ENCODE measurements around the gene DSCAML1.
"Not testable (repeated sequence)": the region's sequence is repeated elsewhere in the genome, so short reads cannot be mapped to it uniquely, and the experiment has no call there.

DSCAML1 gene

DNA sequence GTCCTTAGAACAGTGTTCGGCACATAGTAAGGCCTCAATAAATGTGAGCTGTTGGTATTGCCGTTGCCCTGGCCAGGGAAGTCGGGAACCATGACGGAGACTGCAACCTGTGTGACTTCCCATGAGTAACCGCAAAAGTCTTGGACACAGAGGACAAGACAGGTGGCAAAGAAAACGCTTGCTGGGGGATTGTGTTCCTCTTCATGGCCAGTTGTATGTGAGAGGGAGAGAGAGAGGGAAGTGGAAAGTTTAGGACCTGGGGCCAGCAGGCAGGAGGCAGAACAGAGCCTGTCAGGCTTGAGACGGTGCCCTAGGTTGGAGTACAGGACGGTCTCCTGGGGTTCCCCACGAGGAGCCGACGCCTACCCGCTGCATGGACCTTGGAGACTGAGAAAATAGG, 379.2 kb downstream of the DSCAML1 start:
- DNase-seq, result no peak

DNA sequence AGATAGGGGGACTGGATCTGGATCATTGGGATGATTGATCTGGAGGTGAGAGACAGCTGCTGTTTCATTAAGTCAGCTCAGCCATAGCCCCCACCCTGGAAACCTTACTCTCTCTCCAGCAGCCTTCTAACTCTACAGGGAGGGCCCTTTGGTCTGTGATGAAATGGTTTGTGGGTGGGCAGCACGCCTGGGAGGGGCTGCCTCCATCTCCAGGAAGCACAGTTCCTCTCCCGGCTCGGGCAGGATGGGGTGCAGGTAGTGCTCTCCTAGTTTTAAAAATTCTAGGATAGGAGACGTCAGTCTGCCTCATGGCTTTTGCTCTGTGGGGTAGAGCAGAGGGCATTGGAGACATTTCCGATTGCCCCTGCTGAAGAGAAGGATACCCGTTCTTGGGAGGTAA, 379.7 kb downstream of the DSCAML1 start:
- no peak for DNase-seq

DNA sequence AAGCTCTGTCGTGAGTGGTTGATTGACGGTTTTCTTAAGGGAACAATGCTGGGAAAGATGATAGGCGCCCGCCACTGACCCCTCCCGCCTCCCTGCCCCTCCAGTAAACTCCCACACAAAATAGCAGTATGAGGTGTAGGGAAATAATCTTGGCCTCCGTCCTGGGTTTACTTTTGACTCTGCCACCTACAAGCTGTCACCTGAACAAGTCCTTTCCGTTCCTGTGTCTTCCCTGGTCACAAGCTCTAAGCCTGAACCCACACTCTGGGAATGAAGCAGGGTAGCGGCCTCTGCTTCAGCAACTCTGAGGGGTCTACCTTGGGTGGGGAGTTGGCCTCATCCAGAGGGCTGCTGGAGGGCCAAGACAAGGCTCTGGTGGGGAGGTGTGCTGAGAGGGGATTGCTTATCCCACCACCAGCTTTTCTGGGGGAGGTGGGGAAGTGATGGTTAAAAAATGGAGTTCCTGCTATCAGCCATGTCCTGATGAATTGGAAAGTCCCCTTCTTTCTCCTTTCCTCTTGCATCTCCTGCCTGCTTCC, 381.6 kb downstream of the DSCAML1 start:
- DNase-seq, result no peak

DNA sequence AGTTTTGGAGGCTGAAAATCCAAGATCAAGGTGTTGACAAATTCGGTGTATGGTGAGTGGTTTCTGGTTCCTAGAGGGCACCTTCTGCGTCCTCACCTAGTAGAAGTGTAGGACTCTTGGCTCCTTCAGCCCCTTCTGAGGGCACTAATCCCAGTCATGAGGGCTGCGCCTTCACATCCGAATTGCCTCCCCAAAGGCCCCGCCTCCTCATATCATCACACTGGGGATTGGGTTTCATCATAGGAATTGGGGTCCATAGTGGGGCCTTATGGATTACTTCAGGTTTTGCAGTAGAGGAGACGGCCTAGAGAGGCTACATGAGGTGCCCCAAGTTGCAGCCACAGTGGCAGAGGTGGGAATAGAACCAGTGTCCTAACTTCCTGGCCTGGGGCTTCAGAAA, 382.3 kb downstream of the DSCAML1 start:
- no peak for DNase-seq

DNA sequence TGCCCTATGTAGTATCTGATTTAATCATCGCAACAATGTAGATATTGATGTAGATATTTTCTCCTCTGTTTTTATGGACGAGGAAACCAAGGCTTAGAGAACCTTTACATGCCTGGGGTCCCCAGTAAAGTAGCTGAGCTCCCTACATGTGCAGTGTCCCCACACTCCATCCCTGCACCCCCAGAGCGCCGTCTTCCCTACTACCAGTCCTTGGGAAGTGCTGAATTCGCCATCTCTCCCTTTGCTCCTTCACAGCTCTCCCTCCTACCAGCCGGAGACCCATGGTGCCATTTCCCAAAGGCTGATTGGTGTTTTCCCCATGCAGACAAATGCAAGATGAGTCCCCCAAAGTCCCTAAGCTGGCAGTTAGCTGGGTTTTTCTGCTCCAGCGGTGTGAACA, 383.4 kb downstream of the DSCAML1 start:
- no peak for DNase-seq

DNA sequence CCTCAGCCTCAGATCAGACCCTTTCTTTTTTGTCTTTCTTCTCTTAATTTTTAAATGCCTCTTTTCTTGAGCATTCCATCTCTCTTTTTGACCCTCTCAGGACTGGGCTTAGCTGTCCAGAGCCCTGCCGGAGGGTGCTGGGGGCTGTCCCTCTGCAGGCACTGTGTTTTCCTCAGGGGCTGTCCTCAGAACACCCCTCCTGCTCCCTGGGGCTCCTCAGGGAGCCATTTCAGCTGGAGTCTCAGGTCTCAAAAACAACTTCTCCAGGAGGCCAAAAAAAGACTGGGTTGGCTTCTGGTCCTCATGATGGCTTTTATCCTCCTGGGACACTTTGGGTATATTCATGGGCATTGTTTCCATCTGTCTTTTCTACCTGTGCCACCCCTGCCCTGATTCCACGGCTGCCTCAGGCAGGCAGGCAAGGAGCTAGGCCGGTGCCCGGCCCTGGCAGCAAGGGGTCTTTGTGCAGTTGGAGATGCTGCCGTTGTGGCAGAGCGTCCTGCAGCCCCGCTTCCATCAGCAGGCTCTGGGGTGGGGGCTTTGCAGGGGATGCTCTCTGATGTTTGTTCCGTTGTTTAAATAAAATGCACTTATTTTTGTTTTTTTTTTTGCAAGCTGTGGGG, 384.3 kb downstream of the DSCAML1 start:
- no peak for DNase-seq

DNA sequence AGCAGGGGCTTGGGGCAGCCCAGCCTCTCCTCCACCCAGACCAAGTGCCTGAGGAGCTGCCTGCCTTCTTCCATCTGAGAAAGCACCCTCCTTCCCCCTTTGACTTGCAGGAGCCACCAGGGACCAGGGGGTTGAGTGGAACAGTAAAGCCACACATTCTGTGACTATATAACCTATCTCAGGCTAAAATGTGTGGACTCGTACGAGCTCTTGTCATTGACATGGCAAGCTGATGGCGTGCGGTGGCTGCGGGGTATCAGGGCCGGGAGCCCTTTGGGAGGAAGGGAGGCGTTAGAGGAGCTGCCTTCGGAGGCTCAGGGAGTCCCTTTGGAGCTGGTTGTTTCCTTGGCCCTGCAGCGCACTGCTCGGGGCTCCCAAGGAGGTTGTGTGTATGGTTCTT, 384.8 kb downstream of the DSCAML1 start:
- no peak for DNase-seq

DNA sequence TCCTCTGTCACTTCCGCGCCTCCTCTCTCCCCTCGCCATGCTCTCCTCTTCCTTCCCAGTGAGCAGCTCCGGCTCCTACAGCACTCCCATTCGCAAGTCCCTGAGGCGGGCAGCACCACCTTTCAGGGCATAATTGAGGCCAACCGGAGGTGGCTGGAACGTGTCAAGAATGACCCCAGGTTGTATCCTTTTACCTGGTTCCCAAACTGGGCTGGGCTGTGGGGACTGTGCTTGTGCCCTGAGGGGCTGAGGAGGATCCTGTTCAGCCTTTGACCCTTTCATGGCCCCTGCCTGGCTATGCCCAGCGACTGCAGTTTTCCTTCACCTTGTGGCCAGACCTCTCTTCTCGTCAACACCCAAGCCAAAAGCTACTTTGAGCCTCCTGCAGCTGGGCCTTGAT, 385.3 kb downstream of the DSCAML1 start:
- no peak for DNase-seq

DNA sequence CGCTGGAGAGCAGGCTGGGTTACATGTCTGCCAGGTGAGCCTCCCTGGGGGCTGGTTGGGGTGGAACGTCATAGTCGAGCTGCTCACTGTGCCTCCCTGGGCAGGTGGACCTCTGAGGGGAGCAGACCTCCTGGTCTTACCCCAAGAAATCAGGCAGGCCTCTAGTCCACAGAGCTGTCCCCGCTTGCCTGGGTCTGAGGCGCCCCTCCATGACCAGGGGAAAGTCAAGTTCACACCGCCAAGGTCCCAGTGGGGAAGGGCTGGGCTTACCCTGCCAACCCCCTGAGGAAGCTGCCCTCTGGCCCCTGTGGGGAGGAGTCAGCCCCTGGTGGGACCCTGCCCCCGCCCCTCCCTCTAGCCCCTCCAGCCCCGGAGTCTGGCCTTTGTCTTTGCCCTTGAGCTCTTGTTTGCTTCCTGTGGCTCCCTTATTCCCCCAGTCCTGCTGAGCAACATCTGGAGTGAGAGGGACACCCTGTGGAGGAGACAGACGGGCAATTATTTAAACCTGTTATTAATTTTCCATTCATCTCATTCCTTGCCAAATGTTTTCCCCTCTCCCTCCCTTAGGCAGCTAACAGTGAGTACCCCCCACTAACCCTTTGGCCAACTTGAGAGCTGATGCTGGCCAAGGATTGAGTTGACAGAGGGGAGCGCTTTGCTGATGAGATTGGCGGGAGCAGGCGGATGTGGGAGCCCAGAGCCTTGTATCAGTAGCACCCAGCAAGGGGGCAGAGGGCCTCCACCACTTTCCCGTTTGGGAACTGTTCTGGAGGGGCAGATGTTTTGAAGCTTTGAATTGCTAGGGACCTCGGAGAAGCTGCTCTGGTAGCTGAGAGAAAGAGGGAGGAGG, 385.9 kb downstream of the DSCAML1 start:
- no peak for DNase-seq

DNA sequence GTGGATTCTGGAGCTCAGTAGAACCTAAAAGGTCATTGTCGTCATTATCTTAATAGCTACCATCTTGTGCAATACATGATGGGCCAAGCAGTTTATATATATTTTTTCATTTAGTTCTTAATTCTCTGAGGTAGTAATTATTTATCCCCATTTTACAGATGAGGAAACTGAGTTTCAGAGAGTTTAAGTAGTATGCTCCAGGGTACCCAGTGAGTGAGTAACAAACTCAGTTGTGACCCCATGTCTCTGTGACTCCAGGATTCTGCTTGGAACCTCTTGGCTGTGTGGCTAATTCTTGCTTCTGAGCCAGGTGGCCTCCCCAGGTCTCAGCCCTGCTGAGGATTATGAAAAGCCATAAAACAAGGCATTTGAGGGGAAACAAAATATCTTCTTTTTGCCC, 386.8 kb downstream of the DSCAML1 start:
- DNase-seq, result no peak

DNA sequence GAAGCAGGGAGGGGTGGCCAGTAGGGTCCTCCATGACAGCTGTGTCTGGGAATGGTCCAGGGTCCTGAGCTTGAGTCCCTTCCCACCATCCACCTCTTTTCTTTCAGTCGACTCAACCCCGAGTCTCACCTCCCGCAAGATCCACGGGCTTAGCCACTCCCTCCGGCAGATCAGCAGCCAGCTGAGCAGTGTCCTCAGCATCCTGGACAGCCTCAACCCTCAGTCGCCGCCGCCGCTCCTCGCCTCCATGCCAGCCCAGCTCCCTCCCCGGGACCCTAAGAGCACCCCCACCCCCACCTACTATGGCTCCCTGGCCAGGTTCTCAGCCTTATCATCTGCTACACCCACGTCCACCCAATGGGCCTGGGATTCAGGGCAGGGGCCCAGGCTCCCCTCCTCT, 387.5 kb downstream of the DSCAML1 start:
- no peak for DNase-seq

DNA sequence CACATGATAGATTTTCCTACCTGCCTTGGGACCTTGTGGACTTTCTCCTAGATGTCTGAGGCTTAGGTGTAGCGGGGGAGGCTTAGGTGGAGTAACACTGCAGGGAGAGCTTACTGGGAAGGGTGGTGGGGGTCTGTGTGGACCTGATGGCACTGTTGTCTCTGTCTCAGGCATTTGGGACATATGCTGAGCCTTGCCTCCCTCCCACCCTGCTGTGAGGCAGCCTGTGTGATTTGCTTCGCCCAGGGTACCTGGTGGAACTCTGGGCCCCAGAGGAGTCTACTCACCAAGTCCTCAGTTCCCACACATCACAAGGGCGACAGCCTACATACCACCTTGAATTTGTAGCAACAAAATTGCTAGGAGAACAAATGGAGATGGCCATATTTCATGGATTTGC, 388.7 kb downstream of the DSCAML1 start:
- no peak for DNase-seq

DNA sequence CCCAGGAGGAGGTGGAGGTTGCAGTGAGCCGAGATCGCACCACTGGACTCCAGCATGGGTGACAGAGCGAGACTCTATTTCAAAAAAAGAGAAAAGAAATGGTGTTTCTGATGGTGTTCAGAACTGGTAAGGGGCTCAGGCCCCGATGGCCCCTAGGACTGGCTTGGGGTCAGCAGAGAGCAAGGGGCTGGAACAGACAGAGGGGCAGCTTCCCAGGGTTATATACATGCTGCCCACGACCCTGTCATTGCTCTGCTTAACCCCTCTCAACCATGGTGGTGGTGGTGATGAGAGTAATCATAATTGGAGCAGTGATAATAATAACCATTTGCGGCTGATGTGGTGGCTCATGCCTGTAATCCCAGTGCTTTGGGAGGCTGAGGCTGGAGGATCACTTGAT, 390.0 kb downstream of the DSCAML1 start:
- no peak for DNase-seq

DNA sequence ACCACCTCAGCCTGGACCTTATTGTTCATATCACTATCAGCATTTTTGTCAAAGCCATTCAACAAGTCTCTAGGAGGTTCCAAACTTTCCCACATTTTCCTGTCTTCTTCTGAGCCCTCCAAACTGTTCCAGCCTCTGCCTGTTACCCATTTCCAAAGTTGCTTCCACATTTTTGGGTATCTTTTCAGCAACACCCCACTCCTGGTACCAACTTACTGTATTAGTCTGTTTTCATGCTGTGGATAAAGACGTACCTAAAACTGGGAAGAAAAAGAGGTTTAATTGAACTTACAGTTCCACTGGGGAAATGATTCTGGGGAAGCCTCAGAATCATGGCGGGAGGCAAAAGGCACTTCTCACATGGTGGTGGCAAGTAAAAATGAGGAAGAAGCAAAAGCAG, 391.1 kb downstream of the DSCAML1 start:
- not testable (repeated sequence) for DNase-seq

DNA sequence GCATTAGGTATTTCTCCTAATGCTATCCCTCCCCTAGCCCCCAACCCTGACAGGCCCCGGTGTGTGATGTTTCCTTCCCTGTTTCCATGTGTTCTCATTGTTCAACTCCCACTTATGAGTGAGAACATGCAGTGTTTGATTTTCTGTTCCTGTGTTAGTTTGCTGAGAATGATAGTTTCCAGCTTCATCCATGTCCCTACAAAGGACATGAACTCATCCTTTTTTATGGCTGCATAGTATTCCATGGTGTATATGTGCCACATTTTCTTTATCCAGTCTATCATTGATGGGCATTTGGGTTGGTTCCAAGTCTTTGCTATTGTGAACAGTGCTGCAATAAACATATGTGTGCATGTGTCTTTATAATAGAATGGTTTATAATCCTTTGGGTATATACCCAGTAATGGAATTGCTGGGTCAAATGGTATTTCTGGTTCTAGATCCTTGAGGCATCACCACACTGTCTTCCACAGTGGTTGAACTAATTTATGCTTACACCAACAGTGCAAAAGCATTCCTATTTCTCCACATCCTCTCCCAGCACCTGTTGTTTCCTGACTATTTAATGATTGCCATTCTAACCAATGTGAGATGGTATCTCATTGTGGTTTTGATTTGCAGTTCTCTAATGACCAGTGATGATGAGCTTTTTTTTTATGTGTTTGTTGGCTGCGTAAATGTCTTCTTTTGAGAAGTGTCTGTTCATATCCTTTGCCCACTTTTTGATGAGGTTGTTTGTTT, 397.7 kb downstream of the DSCAML1 start:
- not testable (repeated sequence) for DNase-seq

DNA sequence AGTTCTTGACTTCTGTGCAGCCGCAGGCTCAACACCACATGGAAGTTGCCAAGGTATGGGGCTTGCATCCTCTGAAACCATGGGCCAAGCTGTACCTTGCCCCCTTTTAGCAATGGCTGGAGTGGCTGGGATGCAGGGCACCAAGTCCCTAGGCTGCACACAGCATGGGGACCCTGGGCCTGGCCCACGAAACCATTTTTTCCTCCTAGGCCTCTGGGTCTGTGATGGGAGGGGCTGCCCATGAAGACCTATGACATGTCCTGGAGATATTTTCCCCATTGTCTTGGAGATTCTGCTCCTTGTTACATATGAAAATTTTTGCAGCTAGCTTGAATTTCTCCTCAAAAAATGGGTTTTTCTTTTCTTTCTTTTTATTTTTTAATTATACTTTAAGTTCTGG, 398.4 kb downstream of the DSCAML1 start:
- not testable (repeated sequence) for DNase-seq

DNA sequence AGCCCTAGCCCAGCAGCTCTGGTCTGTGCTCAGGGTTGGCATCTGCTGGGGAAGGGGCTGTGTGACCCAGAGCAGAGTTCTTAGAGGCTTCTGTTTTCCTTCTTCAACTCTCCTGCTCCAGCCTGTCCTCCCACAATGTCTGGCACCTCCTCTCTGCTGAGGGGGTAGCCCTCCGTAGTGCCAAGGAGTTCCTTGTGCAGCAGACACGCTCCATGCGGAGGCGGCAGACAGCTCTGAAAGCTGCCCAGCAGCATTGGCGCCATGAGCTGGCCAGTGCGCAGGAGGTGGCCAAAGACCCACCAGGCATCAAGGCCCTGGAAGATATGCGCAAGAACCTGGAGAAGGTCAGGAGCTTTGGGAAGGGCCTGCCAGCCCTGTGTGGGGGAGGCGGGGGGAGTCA, 400.0 kb downstream of the DSCAML1 start:
- DNase-seq, result no peak

DNA sequence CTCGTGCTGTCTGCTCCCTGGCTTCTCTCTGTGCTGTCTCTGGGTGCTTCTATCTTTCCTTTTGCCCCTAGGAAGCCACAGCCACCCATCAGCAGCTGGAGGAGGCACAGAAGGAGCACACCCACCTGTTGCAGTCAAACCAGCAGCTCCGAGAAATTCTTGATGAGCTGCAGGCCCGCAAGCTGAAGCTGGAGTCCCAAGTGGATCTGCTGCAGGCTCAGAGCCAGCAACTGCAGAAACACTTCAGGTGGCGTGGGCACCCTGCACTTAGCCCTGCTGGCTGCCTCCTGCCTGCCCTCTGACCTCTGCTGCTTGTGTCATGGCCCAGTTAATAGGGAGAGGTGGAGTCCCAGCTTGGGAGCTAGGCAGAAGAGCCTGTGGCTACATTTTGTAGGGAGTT, 401.5 kb downstream of the DSCAML1 start:
- DNase-seq, result no peak

DNA sequence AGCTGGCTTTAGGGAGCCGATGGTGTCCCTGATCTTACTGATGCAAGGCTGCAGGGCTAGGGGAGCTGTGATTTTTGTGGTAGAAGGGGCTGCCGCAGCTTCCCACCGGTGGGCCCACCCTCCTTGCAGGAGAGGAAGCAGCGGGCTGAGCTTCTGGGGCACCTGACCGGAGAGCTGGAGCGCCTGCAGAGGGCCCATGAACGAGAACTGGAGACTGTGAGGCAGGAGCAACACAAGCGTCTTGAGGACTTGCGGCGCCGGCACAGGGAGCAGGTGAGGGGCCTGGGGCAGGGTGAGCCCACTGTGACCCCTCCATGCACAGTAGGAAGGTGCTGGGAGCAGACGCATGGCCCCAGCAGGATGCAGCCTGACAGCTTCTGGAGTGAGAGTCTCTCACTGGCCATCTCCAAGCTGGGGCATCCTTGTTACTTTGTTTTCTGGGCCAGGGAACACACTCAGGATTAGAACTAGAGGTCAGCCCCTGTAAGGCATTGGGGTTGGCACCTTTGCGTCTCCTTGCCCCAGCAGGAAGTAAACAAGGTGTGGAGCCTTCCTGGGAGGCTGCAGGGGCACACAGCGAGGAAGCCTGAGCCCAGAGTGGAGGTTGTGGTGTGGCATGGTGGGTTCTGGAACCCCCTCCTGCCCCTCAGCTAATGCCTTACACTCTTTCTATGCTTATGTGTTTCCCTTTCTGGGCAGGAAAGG, 402.6 kb downstream of the DSCAML1 start:
- DNase-seq, result no peak

DNA sequence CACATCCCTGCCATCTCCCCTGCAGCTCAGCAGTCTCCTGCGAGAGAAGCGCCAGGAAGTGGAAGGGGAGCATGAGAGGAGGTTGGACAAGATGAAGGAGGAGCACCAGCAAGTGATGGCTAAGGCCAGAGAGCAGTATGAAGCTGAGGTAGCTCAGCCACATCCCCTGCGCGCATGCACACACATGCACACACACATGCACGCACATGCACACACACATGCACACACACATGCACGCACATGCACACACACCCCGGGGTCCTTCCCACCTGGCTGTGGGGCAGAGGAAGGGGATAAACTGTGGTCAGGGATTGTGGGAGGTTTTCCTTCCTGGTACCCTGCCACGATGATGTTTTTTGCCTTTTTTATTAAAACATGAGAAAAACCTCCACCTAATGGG, 404.0 kb downstream of the DSCAML1 start:
- no peak for DNase-seq

DNA sequence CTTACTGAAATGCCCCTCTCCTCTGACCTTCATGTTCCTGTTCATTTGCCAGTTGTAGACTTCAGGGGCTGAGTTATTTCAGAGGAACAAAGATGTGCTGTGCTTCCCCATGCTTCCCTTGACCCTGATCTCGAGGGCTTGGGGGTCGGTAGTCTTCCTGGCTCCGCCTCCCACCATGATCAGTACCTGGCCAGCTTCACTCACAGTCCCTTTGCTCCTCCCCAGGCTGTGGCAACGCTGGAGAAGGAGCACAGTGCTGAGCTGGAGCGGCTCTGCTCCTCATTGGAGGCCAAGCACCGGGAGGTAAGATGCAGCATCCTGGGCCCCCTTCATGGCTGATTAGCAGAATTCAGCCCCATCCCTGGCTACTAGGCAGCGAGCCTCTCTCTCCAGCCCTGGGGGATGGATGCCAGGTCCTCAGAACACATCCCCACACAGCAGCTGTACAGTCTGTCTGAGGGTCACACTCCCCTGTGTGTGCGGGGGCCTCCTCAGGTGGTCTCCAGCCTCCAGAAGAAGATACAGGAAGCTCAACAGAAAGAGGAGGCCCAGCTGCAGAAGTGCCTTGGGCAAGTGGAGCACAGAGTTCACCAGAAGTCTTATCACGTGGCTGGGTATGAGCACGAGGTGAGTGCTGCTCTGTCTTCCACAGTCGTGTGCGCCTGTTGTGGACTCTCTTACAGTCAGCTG, 404.9 kb downstream of the DSCAML1 start:
- no peak for DNase-seq

DNA sequence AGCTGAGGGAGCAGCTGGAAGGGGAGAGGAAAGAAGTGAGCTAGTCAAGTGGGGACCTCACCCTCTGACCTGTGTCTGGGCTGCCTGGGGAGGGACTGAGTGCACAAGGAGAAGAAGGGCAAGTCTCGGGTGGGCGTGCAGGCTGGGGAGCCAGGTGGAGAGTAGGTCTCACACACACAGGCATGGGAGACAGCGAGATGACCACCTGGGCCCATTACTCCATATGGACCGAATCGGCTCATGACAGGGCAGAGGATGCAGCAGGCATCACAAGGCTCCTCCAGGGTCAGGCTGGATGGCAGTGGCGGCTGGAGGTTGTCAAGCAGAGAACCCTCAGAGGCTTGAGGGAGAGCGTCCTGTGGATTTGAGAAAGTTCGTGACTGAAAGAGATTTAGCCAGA, 405.8 kb downstream of the DSCAML1 start:
- DNase-seq, result no peak

Measured in activated CD4-positive, alpha-beta T cell treated with anti-CD3 and anti-CD28 coated beads for 48 hours (primary cell).